Inflammatory macrophage (primary cell): ENCODE measurements around the gene CDC42BPA.
"Not testable (repeated sequence)": the region's sequence is repeated elsewhere in the genome, so short reads cannot be mapped to it uniquely, and the experiment has no call there.

Source experiments
- DNase-seq, 2 donors: peaks; one replicate each; pipeline ENCODE4 v3.0.0-alpha.2; 2020 to 2022

The CDC42BPA gene

GRCh38 chr1:227190321-227190720 lies 128.0 kb downstream of the CDC42BPA start:
- no peak for DNase-seq

DNA sequence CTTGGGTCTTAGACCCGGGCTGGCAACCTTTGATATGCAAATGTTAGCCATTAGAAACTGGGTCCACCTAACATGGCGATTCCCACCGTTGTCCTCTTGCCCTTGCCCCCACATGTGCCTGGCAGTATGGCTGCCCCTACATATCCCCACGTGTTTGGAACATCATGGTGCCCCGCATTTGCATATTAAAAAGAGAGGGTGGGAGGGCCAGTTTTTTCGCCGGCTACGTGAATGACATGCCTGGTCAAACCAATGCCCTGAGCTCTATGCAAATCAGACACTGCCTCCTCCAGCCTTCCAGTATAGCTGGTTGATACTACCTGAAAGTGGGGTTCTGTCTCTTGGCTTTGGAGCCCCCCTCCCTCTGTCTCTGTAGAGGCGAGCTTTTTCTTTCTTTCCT lies 133.0 kb downstream of the CDC42BPA start:
- no peak for DNase-seq

- no peak for DNase-seq
Observed at GRCh38 chr1:227182012-227182411, 136.3 kb downstream of the CDC42BPA start.

DNA sequence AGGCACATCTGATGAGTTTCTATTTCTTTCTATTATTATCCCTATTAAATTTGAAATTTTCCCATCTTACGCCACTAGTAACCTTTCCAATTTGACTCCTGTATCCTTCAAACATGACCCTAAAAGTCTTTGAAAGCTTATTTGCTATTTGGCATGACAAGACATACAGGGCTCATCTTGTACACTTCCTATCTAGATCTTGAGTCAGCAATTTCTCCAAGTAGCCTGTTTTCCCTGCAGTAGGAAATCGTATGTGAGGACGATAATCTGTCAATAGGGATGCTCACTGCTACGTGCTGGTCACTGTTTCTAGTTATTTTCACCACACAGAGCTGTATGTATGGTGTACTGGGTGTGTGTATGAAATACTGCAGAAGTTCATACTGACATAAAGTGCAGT lies 142.7 kb downstream of the CDC42BPA start:
- no peak for DNase-seq

GRCh38 chr1:227174164-227174563 lies 144.1 kb downstream of the CDC42BPA start:
- DNase-seq, result no peak

- no peak for DNase-seq
Observed at GRCh38 chr1:227170361-227171166, 147.7 kb downstream of the CDC42BPA start.

- no peak for DNase-seq
Observed at GRCh38 chr1:227169343-227169742, 148.9 kb downstream of the CDC42BPA start.

DNA sequence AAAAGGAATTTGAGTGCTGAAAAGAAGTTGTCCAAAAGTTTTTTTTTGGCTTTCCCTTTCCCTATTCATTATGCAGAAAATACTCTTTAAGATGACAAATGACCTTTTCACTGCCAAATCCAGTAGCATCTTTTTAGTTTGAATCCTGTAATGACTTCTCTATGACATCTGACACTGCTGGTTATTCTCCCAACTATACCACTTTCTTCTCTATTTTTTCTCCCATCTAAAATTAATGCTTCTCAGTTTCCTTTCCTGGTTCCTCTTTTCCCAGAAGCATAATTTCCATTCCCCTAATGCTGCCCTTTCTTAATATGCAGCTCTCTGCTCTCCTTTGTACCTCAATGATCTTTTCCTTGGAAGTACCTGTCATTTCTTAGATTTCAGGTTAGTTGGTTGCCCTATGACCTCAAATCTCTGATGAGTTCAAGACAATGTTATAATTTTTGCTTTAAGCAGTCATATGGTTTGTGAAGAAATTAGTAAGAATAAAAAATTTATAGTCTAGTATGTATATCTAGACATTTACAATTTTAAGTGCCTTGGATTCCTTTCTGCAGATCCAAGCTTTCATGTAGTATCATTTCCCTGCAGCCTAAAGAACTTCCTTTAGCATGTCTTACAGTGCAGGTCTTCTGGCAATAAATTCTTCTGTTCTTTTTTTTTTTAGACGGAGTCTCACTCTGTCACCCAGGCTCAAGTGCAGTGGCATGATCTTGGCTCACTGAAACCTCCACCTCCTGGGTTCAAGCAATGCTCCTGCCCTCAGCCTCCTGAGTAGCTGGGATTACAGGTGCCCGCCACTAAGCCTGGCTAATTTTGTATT lies 150.8 kb downstream of the CDC42BPA start:
- no peak for DNase-seq

DNA sequence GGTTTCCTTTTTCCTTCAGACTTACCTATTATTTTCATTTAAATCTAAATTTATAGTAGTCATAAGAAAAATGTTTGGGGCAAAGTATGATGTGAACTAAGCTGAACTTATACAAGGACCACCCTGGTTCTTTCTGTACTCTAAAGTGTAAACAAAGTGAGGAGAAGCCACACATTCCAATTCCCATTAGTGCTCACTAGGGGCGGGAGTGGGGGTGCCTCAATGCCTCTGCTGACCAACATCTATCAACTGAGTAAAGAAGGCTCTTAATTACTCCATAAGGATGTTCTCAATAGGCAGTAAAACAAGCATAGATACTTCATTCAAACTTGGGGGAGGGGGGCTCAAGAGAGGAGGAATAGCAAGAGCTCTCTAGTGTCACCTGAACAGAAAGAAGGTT lies 151.7 kb downstream of the CDC42BPA start:
- DNase-seq, result no peak

GRCh38 chr1:227161470-227161869 lies 156.8 kb downstream of the CDC42BPA start:
- no peak for DNase-seq

DNA sequence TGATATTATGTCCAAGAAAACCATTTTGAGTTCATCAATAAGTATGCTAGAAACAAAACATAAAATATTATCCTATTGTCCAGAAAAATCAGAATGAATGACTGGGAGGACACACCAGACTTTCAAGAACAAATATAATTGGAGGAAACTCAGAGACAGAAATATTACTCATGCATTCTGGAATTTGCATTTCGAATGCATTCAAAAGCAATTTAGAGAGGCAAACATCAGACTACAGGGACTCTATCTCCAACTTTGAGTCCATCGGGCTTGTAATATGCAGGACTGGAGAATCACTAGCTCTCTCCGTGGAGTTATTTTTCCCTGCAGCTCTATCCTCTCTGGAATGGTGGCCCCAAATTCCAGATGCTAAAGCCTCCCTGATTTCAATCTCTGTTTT lies 161.8 kb downstream of the CDC42BPA start:
- DNase-seq, result no peak

GRCh38 chr1:227155688-227156087 lies 162.6 kb downstream of the CDC42BPA start:
- no peak for DNase-seq

- no peak for DNase-seq
Observed at GRCh38 chr1:227155004-227155403, 163.3 kb downstream of the CDC42BPA start.

DNA sequence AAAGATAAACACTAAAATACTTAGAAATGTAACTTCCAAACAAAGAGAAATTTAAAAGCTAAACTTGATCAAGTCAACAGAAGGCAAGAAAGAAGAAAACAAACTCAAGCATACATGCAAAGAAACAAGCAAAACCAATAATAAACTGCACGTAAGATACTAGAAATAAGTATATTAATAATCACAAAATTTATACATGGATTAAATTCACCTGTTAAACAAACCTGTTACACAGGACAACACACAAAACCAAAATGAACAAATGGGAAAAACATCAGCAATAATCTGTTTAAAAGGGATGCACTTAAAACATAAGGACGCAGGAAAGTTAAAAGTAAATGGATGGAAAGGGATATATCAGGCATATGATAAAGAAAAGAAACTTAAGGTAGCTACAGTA lies 165.8 kb downstream of the CDC42BPA start:
- no peak for DNase-seq

GRCh38 chr1:227140376-227140775 lies 177.9 kb downstream of the CDC42BPA start:
- no peak for DNase-seq

GRCh38 chr1:227136210-227136820 lies 182.0 kb downstream of the CDC42BPA start:
- no peak for DNase-seq

DNA sequence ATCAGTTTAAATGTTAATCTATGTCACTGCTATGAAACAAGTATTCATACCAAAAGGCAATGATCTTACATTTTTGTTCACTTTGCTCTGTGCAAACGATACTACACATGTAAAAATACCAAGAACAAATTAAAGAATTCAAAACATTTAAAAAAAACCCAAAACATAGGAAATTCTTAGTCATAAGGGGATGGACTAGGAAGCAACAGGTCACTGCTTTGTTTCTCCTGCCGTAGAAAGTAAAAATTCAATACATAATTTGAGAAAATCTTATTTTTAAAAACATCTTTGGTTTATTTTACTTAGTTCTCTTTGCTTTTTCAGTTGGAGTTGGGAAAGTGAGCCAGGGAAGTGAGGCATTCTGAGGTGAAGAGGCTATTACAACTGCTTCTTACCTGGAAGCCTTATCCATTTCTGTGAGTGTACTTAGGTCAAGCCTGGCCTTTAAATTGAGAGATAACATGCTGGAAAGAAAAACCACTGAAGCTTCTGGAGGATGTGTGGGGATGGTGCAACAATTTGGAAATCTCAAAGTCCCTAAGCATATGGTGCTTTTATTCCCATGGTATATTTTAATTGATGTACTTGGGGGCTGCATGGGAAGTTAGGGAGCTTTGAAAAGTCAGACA lies 183.5 kb downstream of the CDC42BPA start:
- DNase-seq, result no peak

- DNase-seq, result not testable (repeated sequence)
Observed at GRCh38 chr1:227132695-227133094, 185.6 kb downstream of the CDC42BPA start.

- no peak for DNase-seq
Observed at GRCh38 chr1:227131193-227131592, 187.1 kb downstream of the CDC42BPA start.

- DNase-seq, result no peak
Observed at GRCh38 chr1:227127891-227128290, 190.4 kb downstream of the CDC42BPA start.

- DNase-seq, result no peak
Observed at GRCh38 chr1:227125929-227126545, 192.3 kb downstream of the CDC42BPA start.

DNA sequence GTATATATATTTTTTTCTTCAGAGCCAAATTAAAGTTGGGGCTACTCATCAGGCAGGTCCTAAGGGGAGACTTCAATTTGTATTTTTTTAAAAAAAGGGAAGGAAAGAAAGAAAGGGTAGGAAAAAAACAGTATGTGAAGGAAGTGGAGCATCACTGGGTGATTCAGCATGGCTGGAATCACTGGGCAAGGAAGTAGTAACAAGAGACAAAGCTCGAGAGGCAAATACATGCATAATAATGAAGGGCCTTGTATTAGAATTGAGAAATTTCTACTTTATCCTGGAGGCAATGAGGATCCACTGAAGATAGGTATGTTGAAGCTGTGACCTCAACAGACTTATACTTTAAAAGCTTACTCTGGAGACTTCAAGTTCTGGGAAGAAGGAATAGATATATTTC lies 193.8 kb downstream of the CDC42BPA start:
- DNase-seq, result no peak

GRCh38 chr1:227120826-227121225 lies 197.5 kb downstream of the CDC42BPA start:
- DNase-seq, result no peak
